ENCODE data around the gene UHMK1. TPM values are rescaled to one million over a fixed set of nuclear protein-coding genes. Genes with fewer than 3 reads are reported as not detected.

The UHMK1 gene
- total RNA-seq, 4 donors from 2014 or later = 40.6 to 74.3 (median 49.5) TPM

GRCh38 chr1:162550925-162551324, 53.3 kb downstream of the UHMK1 start:
- DNase-seq = no peak
- H3K27ac ChIP-seq = no peak overlapping the region
- H3K9me3 ChIP-seq = no peaks in the 10 kb centered on the region
- no peaks in the 10 kb centered on the region for H3K36me3 ChIP-seq
- no peaks in the 10 kb centered on the region for H3K27me3 ChIP-seq
- H3K4me1 ChIP-seq = no peaks in the 10 kb centered on the region
- H3K4me3 ChIP-seq = no peak overlapping the region
- TF ChIP-seq POLR2A (IDR thresholded peaks at IDR 0.05) = no peak
- no peak for TF ChIP-seq CTCF (IDR thresholded peaks at IDR 0.05)

GRCh38 chr1:162551969-162552683, 54.5 kb downstream of the UHMK1 start:
- Histone ChIP-seq H3K9me3 (no peaks in the 10 kb centered on the region), H3K27ac (peak overlapping the region in 1 of 4 donors; percentile 7)
- no peak for DNase-seq

GRCh38 chr1:162552684-162553252, 55.1 kb downstream of the UHMK1 start:
- H3K4me1 ChIP-seq = peaks cover 0 to 10% (median 0%) of the 10 kb centered on the region in 4 donors
- H3K4me3 ChIP-seq = no peak overlapping the region
- no peaks in the 10 kb centered on the region for H3K9me3 ChIP-seq
- peak overlapping the region in 2 of 4 donors; percentile 29 to 31 for H3K27ac ChIP-seq
- DNase-seq = no peak
- no peaks in the 10 kb centered on the region for H3K36me3 ChIP-seq
- no peaks in the 10 kb centered on the region for H3K27me3 ChIP-seq
- TF ChIP-seq CTCF (IDR thresholded peaks at IDR 0.05) = no peak
- TF ChIP-seq POLR2A (IDR thresholded peaks at IDR 0.05) = no peak

More at GRCh38 chr1:162551969-162552683, 54.5 kb downstream of the UHMK1 start:
- Histone ChIP-seq H3K36me3 (no peaks in the 10 kb centered on the region), H3K4me1 (peaks cover 0 to 6% (median 0%) of the 10 kb centered on the region in 4 donors), H3K27me3 (no peaks in the 10 kb centered on the region), H3K4me3 (no peak overlapping the region)
- no peak for TF ChIP-seq CTCF (IDR thresholded peaks at IDR 0.05)
- TF ChIP-seq POLR2A (IDR thresholded peaks at IDR 0.05) = no peak

GRCh38 chr1:162554258-162554657, 56.6 kb downstream of the UHMK1 start:
- peaks cover 0 to 10% (median 0%) of the 10 kb centered on the region in 4 donors for H3K4me1 ChIP-seq
- no peaks in the 10 kb centered on the region for H3K9me3 ChIP-seq
- no peak overlapping the region for H3K27ac ChIP-seq
- no peak overlapping the region for H3K4me3 ChIP-seq
- no peak for DNase-seq
- TF ChIP-seq POLR2A (IDR thresholded peaks at IDR 0.05) = no peak
- no peaks in the 10 kb centered on the region for H3K36me3 ChIP-seq
- no peaks in the 10 kb centered on the region for H3K27me3 ChIP-seq

GRCh38 chr1:162557536-162557935, 59.9 kb downstream of the UHMK1 start:
- Histone ChIP-seq H3K27ac (peak overlapping the region in 1 of 4 donors; percentile 22), H3K27me3 (no peaks in the 10 kb centered on the region), H3K36me3 (no peaks in the 10 kb centered on the region), H3K4me1 (peaks cover 0 to 10% (median 2%) of the 10 kb centered on the region in 4 donors), H3K4me3 (no peak overlapping the region), H3K9me3 (no peaks in the 10 kb centered on the region)
- peak in 1 of 3 donors; percentile 80 for DNase-seq
- TF ChIP-seq POLR2A (IDR thresholded peaks at IDR 0.05) (no peak), CTCF (IDR thresholded peaks at IDR 0.05) (no peak)
